NCI-H748 treated with DMSO at 0.1 percent for 48 hours (cell line): ENCODE results near the gene COL15A1.
"Not testable (repeated sequence)": the region's sequence is repeated elsewhere in the genome, so short reads cannot be mapped to it uniquely, and the experiment has no call there.

ENCODE experiments used
- DNase-seq: peaks from one replicate; lab custom pipeline; 2025; lab: John Stamatoyannopoulos, UW

The COL15A1 gene

GRCh38 chr9:98994172-98995058 lies 50.7 kb downstream of the COL15A1 start:
- no peak for DNase-seq

- no peak for DNase-seq
Observed at GRCh38 chr9:98995059-98995671, 51.5 kb downstream of the COL15A1 start.

GRCh38 chr9:98995971-98996504 lies 52.3 kb downstream of the COL15A1 start:
- no peak for DNase-seq

GRCh38 chr9:98997604-98998003 lies 53.9 kb downstream of the COL15A1 start:
- no peak for DNase-seq

- peak; percentile 6 for DNase-seq
Observed at GRCh38 chr9:98998441-98999151, 54.9 kb downstream of the COL15A1 start.

GRCh38 chr9:98999152-98999525 lies 55.4 kb downstream of the COL15A1 start:
- no peak for DNase-seq

GRCh38 chr9:99000476-99001395 lies 57.0 kb downstream of the COL15A1 start:
- DNase-seq = peak; percentile 29

- DNase-seq = no peak
Observed at GRCh38 chr9:99001892-99002291, 58.2 kb downstream of the COL15A1 start.

GRCh38 chr9:99002706-99003105 lies 59.0 kb downstream of the COL15A1 start:
- DNase-seq = no peak

GRCh38 chr9:99003308-99003707 lies 59.6 kb downstream of the COL15A1 start:
- no peak for DNase-seq

- DNase-seq = no peak
Observed at GRCh38 chr9:99004115-99004514, 60.4 kb downstream of the COL15A1 start.

- DNase-seq = no peak
Observed at GRCh38 chr9:99004717-99005460, 61.2 kb downstream of the COL15A1 start.

GRCh38 chr9:99005651-99006050 lies 61.9 kb downstream of the COL15A1 start:
- no peak for DNase-seq

- DNase-seq = no peak
Observed at GRCh38 chr9:99006511-99006910, 62.8 kb downstream of the COL15A1 start.

- no peak for DNase-seq
Observed at GRCh38 chr9:99006979-99007378, 63.3 kb downstream of the COL15A1 start.

GRCh38 chr9:99008203-99008602 lies 64.5 kb downstream of the COL15A1 start:
- DNase-seq = no peak

- DNase-seq = not testable (repeated sequence)
Observed at GRCh38 chr9:99010393-99010792, 66.7 kb downstream of the COL15A1 start.

- DNase-seq = no peak
Observed at GRCh38 chr9:99011161-99011709, 67.5 kb downstream of the COL15A1 start.

- no peak for DNase-seq
Observed at GRCh38 chr9:99012957-99013512, 69.3 kb downstream of the COL15A1 start.

- no peak for DNase-seq
Observed at GRCh38 chr9:99013550-99013949, 69.8 kb downstream of the COL15A1 start.
